Activated CD4-positive, alpha-beta T cell treated with anti-CD3 and anti-CD28 coated beads for 4 hours (primary cell): Measurements from ENCODE around the gene DBF4B.
A peak's percentile ranks its signal among the peaks of the same experiment; 100 is the strongest.

Experiments
- DNase-seq, 2 donors: peaks; one replicate each; pipeline ENCODE4 v3.0.0-alpha.2; 2020

The DBF4B gene

GRCh38 chr17:44760474-44761308 is 52.2 kb downstream of the DBF4B start:
- no peak for DNase-seq

GRCh38 chr17:44761932-44762810 is 53.7 kb downstream of the DBF4B start:
- DNase-seq = no peak

GRCh38 chr17:44763170-44763569 is 54.7 kb downstream of the DBF4B start:
- DNase-seq = no peak

GRCh38 chr17:44765965-44766364 is 57.5 kb downstream of the DBF4B start:
- no peak for DNase-seq

GRCh38 chr17:44766409-44767038 is 58.1 kb downstream of the DBF4B start:
- no peak for DNase-seq

GRCh38 chr17:44767493-44767892 is 59.0 kb downstream of the DBF4B start:
- no peak for DNase-seq

GRCh38 chr17:44768505-44769142 is 60.2 kb downstream of the DBF4B start:
- DNase-seq = no peak

- DNase-seq = no peak
Measured at GRCh38 chr17:44769230-44769629, 60.8 kb downstream of the DBF4B start.

- DNase-seq = no peak
Measured at GRCh38 chr17:44769647-44770084, 61.2 kb downstream of the DBF4B start.

- no peak for DNase-seq
Measured at GRCh38 chr17:44770166-44770925, 61.9 kb downstream of the DBF4B start.

- DNase-seq = no peak
Measured at GRCh38 chr17:44772308-44773045, 64.0 kb downstream of the DBF4B start.

- DNase-seq = no peak
Measured at GRCh38 chr17:44773140-44773539, 64.7 kb downstream of the DBF4B start.

- peak; percentile 78 to 90 for DNase-seq
Measured at GRCh38 chr17:44774271-44775135, 66.0 kb downstream of the DBF4B start.

GRCh38 chr17:44775136-44775837 is 66.8 kb downstream of the DBF4B start:
- peak; percentile 96 to 99 for DNase-seq

- DNase-seq = no peak
Measured at GRCh38 chr17:44775838-44776621, 67.6 kb downstream of the DBF4B start.

GRCh38 chr17:44776628-44777393 is 68.3 kb downstream of the DBF4B start:
- no peak for DNase-seq

- DNase-seq = no peak
Measured at GRCh38 chr17:44777394-44778348, 69.2 kb downstream of the DBF4B start.
